OCI-LY1 (cell line): ENCODE measurements around the gene CLPX.
A peak's percentile ranks its signal among the peaks of the same experiment; 100 is the strongest.
"Not testable (repeated sequence)": the region's sequence is repeated elsewhere in the genome, so short reads cannot be mapped to it uniquely, and the experiment has no call there.

Experiments
- H2AFZ ChIP-seq: fragments of 200-600 bp; sonication (generic), shearing (Covaris generic); 2 replicates; pipeline ENCODE4 v1.6.0; 2014; ENCODE audit warnings: antibody characterized with exemption, mild to moderate bottlenecking, low read length
- H3F3A ChIP-seq: fragments of 200-600 bp; sonication (generic), shearing (Covaris generic); 2 replicates; pipeline ENCODE4 v1.6.0; 2014; ENCODE audit warnings: mild to moderate bottlenecking, antibody characterized with exemption, low read length, moderate library complexity; ENCODE audit not compliant: insufficient read depth
- H3K27ac ChIP-seq: fragments of 200-600 bp; sonication (generic); 2 replicates; pipeline ENCODE4 v1.5.1; 2014; ENCODE audit warnings: low read length, mixed run types, mild to moderate bottlenecking, low read depth; ENCODE audit not compliant: poor library complexity, severe bottlenecking
- H3K27me3 ChIP-seq: fragments of 200-600 bp; sonication (generic); 2 replicates; pipeline ENCODE4 v1.6.0; 2014; ENCODE audit warnings: antibody characterized with exemption, mild to moderate bottlenecking, low read length, moderate library complexity; ENCODE audit not compliant: insufficient read depth
- H3K36me3 ChIP-seq: fragments of 200-600 bp; sonication (generic); 2 replicates; pipeline ENCODE4 v1.6.1; 2014; ENCODE audit warnings: mild to moderate bottlenecking, antibody characterized with exemption, low read length, moderate library complexity, mixed read lengths; ENCODE audit not compliant: insufficient read depth
- H3K4me1 ChIP-seq: fragments of 200-600 bp; sonication (generic); 2 replicates; pipeline ENCODE4 v1.5.1; 2014; ENCODE audit warnings: mild to moderate bottlenecking, low read length, moderate library complexity; ENCODE audit not compliant: insufficient read depth, severe bottlenecking
- H3K4me2 ChIP-seq: fragments of 200-600 bp; sonication (generic), shearing (Covaris generic); 2 replicates; pipeline ENCODE4 v1.6.1; 2014; ENCODE audit warnings: low read length
- H3K4me3 ChIP-seq: fragments of 200-600 bp; sonication (generic); 2 replicates; pipeline ENCODE4 v1.5.1; 2014; ENCODE audit warnings: low read length, low read depth, mild to moderate bottlenecking, mixed read lengths; ENCODE audit not compliant: poor library complexity, severe bottlenecking
- H3K79me2 ChIP-seq: fragments of 200-600 bp; shearing (Covaris generic); 2 replicates; pipeline ENCODE4 v1.6.1; 2016; ENCODE audit warnings: mixed run types, low read length, mixed read lengths; ENCODE audit not compliant: insufficient read depth
- H3K9ac ChIP-seq: fragments of 200-600 bp; sonication (generic), shearing (Covaris generic); 2 replicates; pipeline ENCODE4 v1.6.1; 2014; ENCODE audit warnings: mild to moderate bottlenecking, low read length, mixed read lengths
- H3K9me2 ChIP-seq: fragments of 200-600 bp; sonication (generic), shearing (Covaris generic); 2 replicates; pipeline ENCODE4 v1.6.1; 2014; ENCODE audit warnings: low read depth, mild to moderate bottlenecking, low read length, mixed read lengths
- H3K9me3 ChIP-seq: fragments of 200-600 bp; shearing (Covaris generic); 2 replicates; pipeline ENCODE4 v1.6.1; 2014; ENCODE audit warnings: low read length, mixed read lengths
- H4K20me1 ChIP-seq: fragments of 200-600 bp; sonication (generic), shearing (Covaris generic); 2 replicates; pipeline ENCODE4 v1.6.0; 2016; ENCODE audit warnings: mild to moderate bottlenecking, low read length; ENCODE audit not compliant: insufficient read depth
- EZH2 ChIP-seq: fragments of 200-600 bp; sonication (generic), shearing (Covaris generic); IDR thresholded peaks from 2 replicates; pipeline ENCODE4 v1.8.0; 2017; ENCODE audit warnings: borderline replicate concordance, mixed run types, mild to moderate bottlenecking, antibody characterized with exemption, low read length, moderate library complexity, mixed read lengths
- TF ChIP-seq, protein P1 (sequence below): fragments of 200-600 bp; sonication (generic), shearing (Covaris generic); IDR thresholded peaks from 2 replicates; pipeline ENCODE4 v1.5.1; 2017; ENCODE audit warnings: mild to moderate bottlenecking, antibody characterized with exemption, low read length, moderate library complexity, mixed read lengths

CLPX gene

DNA sequence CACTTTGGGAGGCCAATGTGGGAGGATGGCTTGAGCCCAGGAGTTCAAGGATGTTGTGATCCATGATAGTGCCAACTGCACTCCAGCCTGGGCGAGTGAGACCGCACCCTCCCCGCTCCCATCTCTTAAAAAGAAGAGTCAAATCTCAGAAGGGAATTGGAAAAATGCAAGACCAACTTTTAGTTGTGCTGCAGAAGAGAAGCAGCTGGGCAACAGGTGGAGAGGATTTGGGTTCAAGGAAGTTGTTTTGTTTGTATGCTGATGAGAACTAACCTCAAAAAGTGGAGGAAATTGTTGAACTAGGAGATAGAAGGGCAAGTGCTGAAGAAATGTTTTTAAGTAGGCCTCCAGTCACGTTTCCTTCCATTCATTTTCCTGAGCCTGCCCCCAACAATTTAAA is 38.7 kb downstream of the CLPX start:
- H2AFZ ChIP-seq, result no peak overlapping the region
- no peak overlapping the region for H3K4me2 ChIP-seq
- peaks cover 39% of the 10 kb centered on the region for H3K36me3 ChIP-seq
- H4K20me1 ChIP-seq, result no peaks in the 10 kb centered on the region
- H3K79me2 ChIP-seq, result no peaks in the 10 kb centered on the region
- no peaks in the 10 kb centered on the region for H3K27me3 ChIP-seq
- no peak overlapping the region for H3K4me3 ChIP-seq
- TF ChIP-seq, protein P1, sequence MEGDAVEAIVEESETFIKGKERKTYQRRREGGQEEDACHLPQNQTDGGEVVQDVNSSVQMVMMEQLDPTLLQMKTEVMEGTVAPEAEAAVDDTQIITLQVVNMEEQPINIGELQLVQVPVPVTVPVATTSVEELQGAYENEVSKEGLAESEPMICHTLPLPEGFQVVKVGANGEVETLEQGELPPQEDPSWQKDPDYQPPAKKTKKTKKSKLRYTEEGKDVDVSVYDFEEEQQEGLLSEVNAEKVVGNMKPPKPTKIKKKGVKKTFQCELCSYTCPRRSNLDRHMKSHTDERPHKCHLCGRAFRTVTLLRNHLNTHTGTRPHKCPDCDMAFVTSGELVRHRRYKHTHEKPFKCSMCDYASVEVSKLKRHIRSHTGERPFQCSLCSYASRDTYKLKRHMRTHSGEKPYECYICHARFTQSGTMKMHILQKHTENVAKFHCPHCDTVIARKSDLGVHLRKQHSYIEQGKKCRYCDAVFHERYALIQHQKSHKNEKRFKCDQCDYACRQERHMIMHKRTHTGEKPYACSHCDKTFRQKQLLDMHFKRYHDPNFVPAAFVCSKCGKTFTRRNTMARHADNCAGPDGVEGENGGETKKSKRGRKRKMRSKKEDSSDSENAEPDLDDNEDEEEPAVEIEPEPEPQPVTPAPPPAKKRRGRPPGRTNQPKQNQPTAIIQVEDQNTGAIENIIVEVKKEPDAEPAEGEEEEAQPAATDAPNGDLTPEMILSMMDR, result no peak
- TF ChIP-seq EZH2, result no peak
- H3F3A ChIP-seq, result no peaks in the 10 kb centered on the region
- H3K9me3 ChIP-seq, result no peaks in the 10 kb centered on the region
- no peaks in the 10 kb centered on the region for H3K9me2 ChIP-seq
- H3K9ac ChIP-seq, result no peak overlapping the region
- H3K27ac ChIP-seq, result no peak overlapping the region
- H3K4me1 ChIP-seq, result no peaks in the 10 kb centered on the region

DNA sequence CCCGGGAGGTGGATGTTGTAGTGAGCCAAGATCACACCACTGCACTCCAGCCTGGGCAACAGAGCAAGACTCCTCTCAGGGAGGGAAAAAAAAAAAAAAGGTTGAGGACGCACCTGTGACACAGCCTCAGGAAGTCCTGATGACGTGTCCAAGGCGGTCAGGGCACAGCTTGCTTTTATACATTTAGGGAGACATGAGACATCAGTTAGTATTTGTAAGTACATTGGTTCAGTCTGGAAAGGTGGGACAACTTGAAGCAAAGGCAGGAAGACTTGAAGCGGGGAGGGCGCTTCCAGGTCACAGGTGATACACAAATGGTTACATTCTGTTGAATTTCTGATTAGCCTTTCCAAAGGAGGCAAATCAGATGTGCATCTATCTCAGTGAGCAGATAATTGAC is 46.5 kb downstream of the CLPX start:
- not testable (repeated sequence) for H3K4me2 ChIP-seq, H3K9me3 ChIP-seq, H3K79me2 ChIP-seq, H3K27ac ChIP-seq, H3F3A ChIP-seq, H3K4me3 ChIP-seq, H2AFZ ChIP-seq, H4K20me1 ChIP-seq, H3K27me3 ChIP-seq, H3K9me2 ChIP-seq, H3K36me3 ChIP-seq, H3K4me1 ChIP-seq, H3K9ac ChIP-seq

DNA sequence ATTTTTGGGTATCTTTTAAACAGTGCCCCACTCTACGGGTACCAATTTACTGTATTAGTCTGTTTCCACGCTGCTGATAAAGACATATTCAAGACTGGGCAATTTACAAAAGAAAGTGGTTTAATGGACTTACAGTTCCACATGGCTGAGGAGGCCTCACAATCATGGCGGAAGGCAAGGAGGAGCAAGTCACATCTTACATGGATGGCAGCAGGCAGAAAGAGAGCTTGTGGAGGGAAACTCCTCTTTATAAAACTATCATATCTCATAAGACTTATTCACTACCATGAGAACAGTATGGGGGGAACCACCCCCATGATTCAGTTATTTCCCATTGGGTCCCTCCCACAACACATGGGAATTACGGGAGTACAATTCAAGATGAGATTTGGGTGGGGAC is 47.2 kb downstream of the CLPX start:
- not testable (repeated sequence) for H3K9ac ChIP-seq, H3K9me3 ChIP-seq, H3K27ac ChIP-seq, H3K4me3 ChIP-seq, H3K9me2 ChIP-seq, H4K20me1 ChIP-seq, H3K79me2 ChIP-seq, H3F3A ChIP-seq, H2AFZ ChIP-seq, H3K36me3 ChIP-seq, H3K27me3 ChIP-seq, H3K4me2 ChIP-seq, H3K4me1 ChIP-seq

DNA sequence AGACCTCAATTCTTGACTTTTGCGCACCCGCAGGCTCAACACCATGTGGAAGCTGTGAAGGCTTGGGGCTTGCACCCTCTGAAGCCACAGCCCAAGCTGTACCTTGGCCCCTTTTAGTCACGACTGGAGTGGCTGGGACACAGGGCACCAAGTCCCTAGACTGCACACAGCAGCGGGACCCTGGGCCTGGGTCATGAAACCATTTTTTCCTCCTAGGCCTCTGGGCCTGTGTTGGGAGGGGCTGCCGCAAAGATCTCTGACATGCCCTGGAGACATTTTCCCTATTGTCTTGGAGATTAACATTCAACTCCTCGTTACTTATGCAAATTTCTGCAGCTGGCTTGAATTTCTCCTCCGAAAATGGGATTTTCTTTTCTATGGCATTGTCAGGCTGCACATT is 48.1 kb downstream of the CLPX start:
- not testable (repeated sequence) for H3K4me2 ChIP-seq, H3K36me3 ChIP-seq, H3K9me2 ChIP-seq, H3K27me3 ChIP-seq, H2AFZ ChIP-seq, H3K4me3 ChIP-seq, H3K27ac ChIP-seq, H3K9me3 ChIP-seq, H3K9ac ChIP-seq, H4K20me1 ChIP-seq, H3F3A ChIP-seq, H3K79me2 ChIP-seq
- H3K4me1 ChIP-seq, result peaks cover 16% of the 10 kb centered on the region

DNA sequence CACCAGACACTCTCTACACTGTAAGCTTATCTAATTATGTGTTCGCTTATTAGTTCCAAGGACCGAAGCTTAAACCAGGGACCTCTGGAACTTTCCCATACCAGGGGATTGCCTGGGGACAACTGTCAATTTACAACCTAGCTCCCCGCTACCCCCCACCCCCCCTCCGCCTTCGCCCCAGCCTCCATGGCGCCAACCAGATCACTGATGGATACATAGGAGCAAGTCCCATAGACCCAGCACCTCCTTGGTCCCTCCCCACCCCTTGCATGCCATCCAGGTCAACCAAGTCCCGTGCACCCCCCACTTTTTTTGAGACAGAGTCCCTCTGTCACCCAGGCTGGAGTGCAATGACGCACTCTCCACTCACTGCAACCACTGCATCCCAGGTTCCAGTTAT is 50.6 kb downstream of the CLPX start:
- H3K9me2 ChIP-seq, result no peaks in the 10 kb centered on the region
- H3K9ac ChIP-seq, result peak overlapping the region; percentile 75
- peak overlapping the region; percentile 77 for H3K4me3 ChIP-seq
- peaks cover 22% of the 10 kb centered on the region for H3K4me1 ChIP-seq
- H2AFZ ChIP-seq, result no peak overlapping the region
- TF ChIP-seq, protein P1, result no peak
- TF ChIP-seq EZH2, result no peak
- no peaks in the 10 kb centered on the region for H3F3A ChIP-seq
- peaks cover 8% of the 10 kb centered on the region for H3K79me2 ChIP-seq
- H4K20me1 ChIP-seq, result no peaks in the 10 kb centered on the region
- H3K27me3 ChIP-seq, result no peaks in the 10 kb centered on the region
- peak overlapping the region; percentile 89 for H3K4me2 ChIP-seq
- no peak overlapping the region for H3K27ac ChIP-seq
- peaks cover 10% of the 10 kb centered on the region; the same call in 1 of the 2 replicates for H3K36me3 ChIP-seq
- no peaks in the 10 kb centered on the region for H3K9me3 ChIP-seq
